Kidney tubule cell (primary cell): Measurements from ENCODE around the gene EWSR1.

Experiments used
- DNase-seq: peaks from one replicate; pipeline ENCODE4 v3.0.0-alpha.2; 2018; ENCODE audit warnings: low spot score

The EWSR1 gene

DNA sequence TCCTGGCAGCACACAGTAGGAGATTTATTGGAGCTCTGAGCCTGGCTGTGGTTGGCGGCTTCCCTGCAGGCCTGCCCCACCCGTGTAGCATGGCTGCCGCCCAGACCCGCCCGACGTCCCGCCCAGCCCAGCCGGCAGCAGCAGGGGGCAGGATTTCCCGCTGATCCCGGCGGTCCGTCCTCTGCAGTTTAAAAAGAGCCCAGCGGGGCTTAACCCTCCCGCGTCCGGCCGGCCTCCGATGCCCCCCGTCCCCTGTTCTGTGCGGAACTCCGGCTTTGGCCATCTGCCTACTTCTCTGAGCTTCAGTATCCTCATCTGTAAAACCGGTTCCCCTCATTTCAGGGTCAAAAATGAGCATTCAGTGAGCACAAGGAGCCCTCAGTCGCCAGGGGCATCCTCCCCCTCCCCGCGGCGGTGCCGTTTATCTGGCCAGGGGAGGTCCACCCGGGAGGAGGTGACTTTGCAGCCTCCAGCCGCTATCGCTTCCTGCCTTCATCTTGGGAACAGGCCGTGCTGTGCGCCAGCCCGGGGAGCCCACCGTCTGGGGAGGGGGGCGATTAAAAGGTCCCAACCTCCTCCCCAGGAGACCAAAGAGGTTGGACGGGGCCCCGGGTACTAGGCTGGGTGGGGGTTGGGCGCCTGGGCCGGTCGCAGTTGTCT lies 38.2 kb downstream of the EWSR1 start, which contains the start of gene GAS2L1:
TSS of gene GAS2L1 (plus strand) at position 476 of the 660 bp plus-strand sequence. CDS start 1,456 bp downstream, outside the sequence.
- DNase-seq, result peak; percentile 82

GRCh38 chr22:29306835-29307595 lies 38.9 kb downstream of the EWSR1 start:
- DNase-seq, result peak; percentile 79

DNA sequence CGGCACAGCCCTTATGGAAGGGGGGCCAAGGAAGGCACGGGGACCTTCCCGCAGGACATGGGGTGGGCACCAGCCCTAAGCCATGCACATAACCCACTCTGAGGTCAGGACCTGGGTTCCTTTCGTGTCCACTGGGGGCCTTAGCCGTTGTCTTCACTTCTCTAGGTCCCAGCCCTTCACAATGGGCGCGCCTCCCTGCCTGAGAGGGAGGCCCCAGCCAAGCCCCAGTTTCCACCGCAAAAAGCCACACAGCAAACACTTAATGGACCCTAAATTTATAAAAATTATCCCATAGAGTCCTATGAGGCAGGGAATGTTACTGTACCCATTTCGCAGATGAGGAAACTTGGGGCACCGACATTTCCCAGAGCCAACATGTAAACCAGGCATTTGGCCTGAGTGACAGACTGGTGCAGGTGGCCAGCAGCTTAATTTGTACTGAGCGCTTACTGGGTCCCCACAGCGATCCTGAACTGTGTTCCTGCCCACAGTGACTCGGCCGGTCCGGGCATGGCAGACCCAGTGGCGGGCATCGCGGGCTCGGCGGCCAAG lies 39.6 kb downstream of the EWSR1 start:
- DNase-seq, result no peak

GRCh38 chr22:29308148-29308790 lies 40.2 kb downstream of the EWSR1 start:
- DNase-seq, result no peak

DNA sequence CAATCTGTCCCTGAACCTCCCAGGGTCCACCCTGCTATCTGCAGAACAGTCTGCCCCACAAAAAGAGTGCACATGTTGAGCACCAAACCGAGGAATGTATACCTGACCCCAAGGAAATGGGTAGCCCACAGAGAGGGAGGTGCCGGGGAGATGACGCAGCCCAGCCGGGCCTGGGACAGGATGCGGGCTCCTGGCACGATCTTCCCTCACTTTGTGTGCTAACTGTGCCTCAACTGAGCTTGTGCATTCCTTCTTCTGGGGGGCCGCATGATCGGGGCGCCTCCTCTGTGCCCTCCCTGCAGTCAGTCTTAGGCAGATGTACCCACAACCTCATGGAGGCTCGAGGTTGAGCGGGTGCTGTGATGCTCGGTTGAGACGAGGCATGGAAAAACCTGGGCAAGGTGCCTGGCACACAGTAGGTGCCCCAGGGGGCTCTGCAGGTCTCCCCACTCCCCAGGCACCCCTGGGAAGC lies 40.8 kb downstream of the EWSR1 start:
- no peak for DNase-seq

DNA sequence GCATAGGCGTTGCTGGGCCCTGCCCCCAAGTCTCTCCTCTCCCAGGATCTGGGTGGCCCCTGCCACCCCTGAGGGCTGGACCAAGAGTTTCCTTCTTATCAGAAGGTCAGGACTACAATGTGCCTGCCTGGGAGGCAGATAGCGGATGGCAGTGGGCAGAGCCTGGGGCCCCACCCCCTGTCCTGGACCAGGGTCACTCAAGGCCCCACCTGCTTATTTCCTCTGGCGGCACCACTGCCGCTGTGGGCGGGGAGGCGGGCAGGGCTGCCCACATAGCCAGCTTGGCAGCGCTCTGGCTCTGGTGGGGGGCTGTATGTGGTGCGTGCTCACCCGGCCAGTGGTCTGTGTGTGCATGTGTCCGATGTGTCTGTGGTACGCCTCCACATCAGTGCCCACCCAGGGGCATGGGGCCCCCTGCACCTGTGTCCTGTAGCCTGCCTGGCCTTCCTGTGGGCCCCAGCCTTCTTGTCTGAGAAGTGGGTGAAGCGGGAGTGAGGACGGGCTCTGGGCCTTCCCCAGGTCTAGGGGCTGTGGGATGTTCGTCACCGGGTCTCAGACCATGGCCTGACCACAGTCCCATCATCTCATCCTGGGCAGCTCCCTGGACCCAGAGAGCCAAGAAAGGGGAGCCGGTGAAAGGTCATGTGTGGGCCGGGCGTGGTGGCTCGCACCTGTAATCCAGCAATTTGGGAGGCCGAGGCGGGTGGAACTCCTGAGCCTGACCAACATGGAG lies 41.4 kb downstream of the EWSR1 start:
- no peak for DNase-seq

DNA sequence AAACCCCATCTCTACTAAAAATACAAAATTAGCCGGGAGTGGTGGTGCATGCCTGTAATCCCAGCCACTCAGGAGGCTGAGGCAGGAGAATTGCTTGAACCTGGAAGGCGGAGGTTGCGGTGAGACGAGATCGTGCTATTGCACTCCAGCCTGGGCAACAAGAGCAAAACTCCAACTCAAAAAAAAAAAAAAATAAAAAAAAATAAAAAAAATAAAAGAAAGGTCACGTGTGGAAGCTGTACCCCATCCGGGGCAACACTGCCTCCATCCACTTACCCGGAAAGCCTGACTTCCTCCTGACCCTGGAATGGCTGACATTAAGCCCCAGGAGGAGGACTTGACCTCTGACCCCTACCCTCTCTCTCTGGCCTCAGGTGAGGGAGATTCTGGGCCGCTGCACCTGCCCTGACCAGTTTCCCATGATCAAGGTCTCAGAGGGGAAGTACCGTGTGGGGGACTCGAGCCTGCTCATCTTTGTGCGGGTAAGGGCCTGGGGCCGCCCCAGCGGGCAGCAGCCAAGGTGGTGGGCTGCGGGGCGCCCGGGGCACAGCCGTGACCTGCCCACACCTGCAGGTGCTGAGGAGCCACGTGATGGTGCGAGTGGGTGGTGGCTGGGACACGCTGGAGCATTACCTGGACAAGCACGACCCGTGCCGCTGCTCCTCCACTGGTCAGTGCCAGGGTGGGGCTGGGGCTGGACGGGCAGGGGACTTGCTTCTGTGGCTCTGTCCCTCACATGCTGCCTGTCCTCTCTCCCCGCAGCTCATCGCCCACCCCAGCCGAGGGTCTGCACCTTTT lies 42.2 kb downstream of the EWSR1 start:
- DNase-seq, result no peak

GRCh38 chr22:29310863-29311339 lies 42.8 kb downstream of the EWSR1 start:
- DNase-seq, result peak; percentile 95

DNA sequence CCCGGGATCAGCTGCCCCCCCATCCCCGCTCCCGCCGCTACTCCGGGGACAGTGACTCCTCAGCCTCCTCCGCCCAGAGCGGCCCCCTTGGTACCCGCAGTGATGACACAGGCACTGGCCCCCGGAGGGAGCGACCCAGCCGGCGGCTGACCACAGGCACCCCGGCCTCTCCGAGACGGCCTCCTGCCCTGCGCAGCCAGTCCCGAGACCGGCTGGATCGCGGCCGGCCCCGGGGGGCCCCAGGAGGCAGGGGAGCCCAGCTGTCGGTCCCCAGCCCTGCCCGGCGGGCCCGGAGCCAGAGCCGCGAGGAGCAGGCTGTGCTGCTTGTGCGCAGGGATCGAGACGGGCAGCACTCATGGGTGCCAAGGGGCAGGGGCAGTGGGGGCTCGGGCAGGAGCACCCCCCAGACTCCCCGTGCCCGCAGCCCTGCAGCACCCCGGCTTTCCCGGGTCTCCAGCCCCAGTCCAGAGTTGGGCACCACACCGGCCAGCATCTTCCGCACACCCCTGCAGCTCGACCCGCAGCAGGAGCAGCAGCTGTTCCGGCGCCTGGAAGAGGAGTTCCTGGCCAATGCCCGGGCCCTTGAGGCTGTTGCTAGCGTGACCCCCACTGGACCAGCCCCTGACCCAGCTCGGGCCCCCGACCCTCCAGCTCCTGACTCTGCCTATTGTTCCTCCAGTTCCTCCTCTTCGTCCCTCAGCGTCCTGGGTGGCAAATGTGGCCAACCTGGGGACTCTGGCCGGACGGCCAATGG lies 43.6 kb downstream of the EWSR1 start:
- no peak for DNase-seq

- no peak for DNase-seq
Observed at GRCh38 chr22:29312218-29313125, 44.4 kb downstream of the EWSR1 start.

DNA sequence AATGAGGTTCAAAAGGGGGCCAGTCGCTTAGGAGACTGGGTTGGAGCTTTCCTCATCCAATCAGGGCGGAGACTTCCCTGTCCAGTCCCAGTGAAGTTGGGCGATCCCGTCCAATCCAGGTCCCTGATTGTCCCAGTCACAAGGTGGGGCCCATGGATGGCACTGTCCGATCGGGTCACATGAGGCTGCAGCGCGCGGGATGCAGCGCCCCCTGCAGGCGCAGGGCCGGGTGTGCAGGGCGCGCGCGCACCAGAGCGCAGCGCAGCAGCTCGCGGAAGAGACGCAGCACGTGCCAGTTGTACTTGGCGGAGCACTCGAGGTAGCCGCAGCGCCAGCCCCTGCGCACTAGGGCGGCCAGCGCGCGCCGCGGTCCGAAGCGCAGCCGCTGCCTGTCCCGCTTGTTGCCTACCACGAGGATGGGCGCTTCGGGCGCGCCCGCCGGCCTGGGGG lies 45.1 kb downstream of the EWSR1 start:
- peak; percentile 28 for DNase-seq

- DNase-seq, result peak; percentile 36
Observed at GRCh38 chr22:29313576-29314466, 45.8 kb downstream of the EWSR1 start.

DNA sequence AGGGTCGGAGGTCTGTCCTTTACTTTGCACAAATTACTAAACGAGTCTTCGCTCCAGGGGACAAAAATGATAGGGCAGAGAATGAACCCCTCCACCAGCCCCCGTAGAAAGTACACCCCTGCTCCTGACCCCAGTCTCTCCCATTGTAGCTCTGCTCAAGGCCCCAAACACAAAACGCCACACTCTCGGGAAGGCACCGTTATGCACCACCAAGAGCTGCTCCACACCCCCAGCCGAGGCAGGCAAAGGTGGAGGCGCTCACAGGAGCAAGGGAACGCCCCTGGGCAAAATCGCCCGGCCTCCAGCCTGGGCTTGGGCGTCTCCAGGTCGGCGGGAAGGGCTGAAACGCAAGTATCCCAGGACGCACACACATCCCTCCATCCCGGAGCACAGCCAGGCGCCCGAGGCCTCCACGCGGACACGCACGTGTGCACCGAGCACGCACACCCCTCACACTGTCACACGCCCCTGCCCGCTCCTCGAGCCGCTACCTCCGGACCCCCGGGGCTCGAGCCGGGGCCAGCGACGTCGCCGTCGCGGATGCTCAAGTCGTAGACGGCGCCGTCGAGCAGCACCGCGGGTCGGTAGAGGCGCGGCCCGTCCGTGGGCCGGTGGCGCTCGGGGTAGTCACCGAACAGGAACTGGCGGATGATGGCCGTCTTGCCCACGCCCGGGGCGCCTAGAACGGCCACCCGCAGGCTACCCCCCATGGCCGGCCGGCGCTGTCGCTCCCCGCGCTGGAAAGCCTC lies 46.6 kb downstream of the EWSR1 start:
- no peak for DNase-seq

- no peak for DNase-seq
Observed at GRCh38 chr22:29315286-29316140, 47.4 kb downstream of the EWSR1 start, which contains the start of gene RASL10A. RASL10A (minus strand) TSS chr22:29315697; CDS start chr22:29315246, 451 bp downstream.

- no peak for DNase-seq
Observed at GRCh38 chr22:29316141-29316828, 48.2 kb downstream of the EWSR1 start.
